Tibial nerve (tissue), 4 donors: ENCODE results near the gene SWAP70. TPM values are rescaled to one million over a fixed set of nuclear protein-coding genes. Genes with fewer than 3 reads are reported as not detected.
A peak's percentile ranks its signal among the peaks of the same experiment; 100 is the strongest.
"Not testable (repeated sequence)": the region's sequence is repeated elsewhere in the genome, so short reads cannot be mapped to it uniquely, and the experiment has no call there.

Experiments
- DNase-seq, 2 donors: peaks; one replicate each; pipeline ENCODE4 v3.0.0-alpha.2; 2019; ENCODE audit warnings: low spot score in 2 of 2
- H3K27ac ChIP-seq, 4 donors: fragments of 200-600 bp; sonication (generic) in 3 of 4; one replicate each; pipeline ENCODE4 v1.5.1; 2017 to 2019; ENCODE audit warnings: mild to moderate bottlenecking in 1 of 4
- H3K27me3 ChIP-seq, 2 donors: fragments of 200-600 bp; sonication (generic) in 1 of 2; one replicate each; pipeline versions ENCODE4 v1.5.1 to v1.6.0; 2017 to 2019
- H3K36me3 ChIP-seq, 3 donors: fragments of 200-600 bp; sonication (generic); one replicate each; pipeline ENCODE4 v1.5.1; 2018 to 2019
- H3K4me1 ChIP-seq, 4 donors: fragments of 200-600 bp; sonication (generic) in 3 of 4; one replicate each; pipeline ENCODE4 v1.5.1; 2017 to 2019
- H3K4me3 ChIP-seq, 4 donors: fragments of 200-600 bp; sonication (generic) in 3 of 4; one replicate each; pipeline ENCODE4 v1.5.1; 2017 to 2019; ENCODE audit warnings: mild to moderate bottlenecking in 1 of 4, moderate library complexity in 1 of 4
- H3K9me3 ChIP-seq, 4 donors: fragments of 200-600 bp; sonication (generic) in 3 of 4; one replicate each; pipeline ENCODE4 v1.5.1; 2017 to 2019
- EP300 ChIP-seq, 2 donors: sonication (generic); formaldehyde crosslinking; IDR thresholded peaks; one replicate each; pipeline ENCODE4 v1.6.1; 2017; ENCODE audit warnings: antibody characterized with exemption in 2 of 2, mild to moderate bottlenecking in 1 of 2
- POLR2A ChIP-seq, 2 donors: fragments of 450-650 bp; IDR thresholded peaks; one replicate each; pipeline ENCODE4 v1.6.1; 2017; ENCODE audit warnings: antibody characterized with exemption in 2 of 2, mild to moderate bottlenecking in 2 of 2, moderate library complexity in 2 of 2
- WGBS, 2 donors: methylation state at CpG; one replicate each; pipeline ENCODE4 v1.1.5; 2018; 5-methylcytosine and 5-hydroxymethylcytosine counted together
- total RNA-seq, 4 donors: library from RNA; depleted of rRNA; stranded (reverse); fragments of >200 nt; gene quantifications; one replicate each; pipeline ENCODE4 v1.1.0, GENCODE V29; 2016
- TF ChIP-seq, protein P1 (sequence below), 5 experiments: fragments of 200-600 bp in 3 of 5; fragments of 450-650 bp in 2 of 5; sonication (generic) in 3 of 5; IDR thresholded peaks; one replicate each; pipeline ENCODE4 v1.5.1; 2016 to 2019; ENCODE audit warnings: antibody characterized with exemption in 5 of 5, mild to moderate bottlenecking in 3 of 5, moderate library complexity in 2 of 5

SWAP70 gene
- total RNA-seq, 4 donors from 2014 or later = 51.0 to 79.1 (median 66.9) TPM

GRCh38 chr11:9739123-9739900 lies 75.4 kb downstream of the SWAP70 start:
- Histone ChIP-seq H3K27me3 (no peaks in the 10 kb centered on the region), H3K9me3 (peaks cover 0 to 13% (median 1%) of the 10 kb centered on the region in 4 donors), H3K4me1 (peaks cover 0 to 2% (median 0%) of the 10 kb centered on the region in 4 donors), H3K27ac (peak overlapping the region in 3 of 4 donors; percentile 42 to 55 (median 44)), H3K4me3 (no peak overlapping the region), H3K36me3 (peaks cover 0 to 86% (median 4%) of the 10 kb centered on the region in 3 donors)
- TF ChIP-seq POLR2A (IDR thresholded peaks at IDR 0.05) (no peak), EP300 (IDR thresholded peaks at IDR 0.05) (peak in 1 of 2 donors; percentile 52)
- TF ChIP-seq, protein P1, sequence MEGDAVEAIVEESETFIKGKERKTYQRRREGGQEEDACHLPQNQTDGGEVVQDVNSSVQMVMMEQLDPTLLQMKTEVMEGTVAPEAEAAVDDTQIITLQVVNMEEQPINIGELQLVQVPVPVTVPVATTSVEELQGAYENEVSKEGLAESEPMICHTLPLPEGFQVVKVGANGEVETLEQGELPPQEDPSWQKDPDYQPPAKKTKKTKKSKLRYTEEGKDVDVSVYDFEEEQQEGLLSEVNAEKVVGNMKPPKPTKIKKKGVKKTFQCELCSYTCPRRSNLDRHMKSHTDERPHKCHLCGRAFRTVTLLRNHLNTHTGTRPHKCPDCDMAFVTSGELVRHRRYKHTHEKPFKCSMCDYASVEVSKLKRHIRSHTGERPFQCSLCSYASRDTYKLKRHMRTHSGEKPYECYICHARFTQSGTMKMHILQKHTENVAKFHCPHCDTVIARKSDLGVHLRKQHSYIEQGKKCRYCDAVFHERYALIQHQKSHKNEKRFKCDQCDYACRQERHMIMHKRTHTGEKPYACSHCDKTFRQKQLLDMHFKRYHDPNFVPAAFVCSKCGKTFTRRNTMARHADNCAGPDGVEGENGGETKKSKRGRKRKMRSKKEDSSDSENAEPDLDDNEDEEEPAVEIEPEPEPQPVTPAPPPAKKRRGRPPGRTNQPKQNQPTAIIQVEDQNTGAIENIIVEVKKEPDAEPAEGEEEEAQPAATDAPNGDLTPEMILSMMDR (IDR thresholded peaks at IDR 0.05) = no peak
- 62 to 66% methylated on average over 4 of the region's 4 CpGs for WGBS, 2 donors
- DNase-seq = no peak

GRCh38 chr11:9740202-9740883 lies 76.5 kb downstream of the SWAP70 start:
- Histone ChIP-seq H3K27me3 (no peaks in the 10 kb centered on the region), H3K9me3 (peaks cover 0 to 10% (median 1%) of the 10 kb centered on the region in 4 donors), H3K36me3 (peaks cover 0 to 85% (median 4%) of the 10 kb centered on the region in 3 donors), H3K27ac (peak overlapping the region in 2 of 4 donors; percentile 32 to 44), H3K4me1 (peaks cover 0 to 2% (median 0%) of the 10 kb centered on the region in 4 donors), H3K4me3 (no peak overlapping the region)
- no peak for DNase-seq
- 90 to 91% methylated on average over 12 of the region's 12 CpGs for WGBS, 2 donors
- no peak for TF ChIP-seq EP300 (IDR thresholded peaks at IDR 0.05)
- TF ChIP-seq, protein P1 (IDR thresholded peaks at IDR 0.05) = no peak

- no peak overlapping the region for H3K4me3 ChIP-seq
- H3K4me1 ChIP-seq = peaks cover 0 to 2% (median 0%) of the 10 kb centered on the region in 4 donors
- peaks cover 0 to 1% (median 0%) of the 10 kb centered on the region in 4 donors for H3K9me3 ChIP-seq
- no peaks in the 10 kb centered on the region for H3K27me3 ChIP-seq
- DNase-seq = no peak
- WGBS, 2 donors = 89 to 91% methylated on average over 6 of the region's 6 CpGs
- TF ChIP-seq, protein P1 (IDR thresholded peaks at IDR 0.05) = no peak
- TF ChIP-seq EP300 (IDR thresholded peaks at IDR 0.05) (no peak), POLR2A (IDR thresholded peaks at IDR 0.05) (no peak)
- H3K36me3 ChIP-seq = peaks cover 0 to 85% (median 4%) of the 10 kb centered on the region in 3 donors
- H3K27ac ChIP-seq = no peak overlapping the region
These were observed 77.4 kb downstream of the SWAP70 start for GRCh38 chr11:9741260-9741659.

DNA sequence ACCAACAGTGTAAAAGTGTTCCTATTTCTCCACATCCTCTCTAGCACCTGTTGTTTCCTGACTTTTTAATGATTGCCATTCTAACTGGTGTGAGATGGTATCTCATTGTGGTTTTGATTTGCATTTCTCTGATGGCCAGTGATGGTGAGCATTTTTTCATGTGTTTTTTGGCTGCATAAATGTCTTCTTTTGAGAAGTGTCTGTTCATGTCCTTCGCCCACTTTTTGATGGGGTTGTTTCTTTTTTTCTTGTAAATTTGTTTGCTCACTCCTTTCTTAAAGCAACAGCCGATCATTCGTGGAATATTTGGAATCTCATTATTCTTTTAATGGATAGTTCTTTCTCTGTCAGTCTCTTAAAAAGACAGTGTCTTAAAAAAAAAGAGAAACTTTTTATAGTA lies 79.6 kb downstream of the SWAP70 start:
- H3K27me3 ChIP-seq, H3K9me3 ChIP-seq, DNase-seq, H3K27ac ChIP-seq, H3K4me3 ChIP-seq: not testable (repeated sequence)
- H3K36me3 ChIP-seq = peaks cover 0 to 66% (median 4%) of the 10 kb centered on the region in 3 donors
- peaks cover 0 to 21% (median 7%) of the 10 kb centered on the region in 4 donors for H3K4me1 ChIP-seq
- 75 to 83% methylated on average over 3 of the region's 3 CpGs for WGBS, 2 donors

- Histone ChIP-seq H3K36me3 (peaks cover 0 to 70% (median 7%) of the 10 kb centered on the region in 3 donors), H3K27me3 (no peaks in the 10 kb centered on the region), H3K27ac (peak overlapping the region in 1 of 4 donors; percentile 38), H3K9me3 (no peaks in the 10 kb centered on the region), H3K4me1 (peaks cover 0 to 23% (median 8%) of the 10 kb centered on the region in 4 donors), H3K4me3 (no peak overlapping the region)
- 86 to 94% methylated on average over 7 of the region's 7 CpGs for WGBS, 2 donors
- no peak for DNase-seq
- no peak for TF ChIP-seq EP300 (IDR thresholded peaks at IDR 0.05)
- TF ChIP-seq, protein P1 (IDR thresholded peaks at IDR 0.05) = no peak
- no peak for TF ChIP-seq POLR2A (IDR thresholded peaks at IDR 0.05)
These were observed 81.7 kb downstream of the SWAP70 start for GRCh38 chr11:9745411-9746211.
